Neural cell (in vitro differentiated cells): ENCODE measurements around the gene UTS2. TPM values are rescaled to one million over a fixed set of nuclear protein-coding genes. Genes with fewer than 3 reads are reported as not detected.

Experiments used
- H2AFZ ChIP-seq: fragments of 200-600, 300-800 bp; sonication (generic), shearing (Covaris generic); 2 replicates; pipeline ENCODE4 v1.6.0; 2014; ENCODE audit warnings: low read depth, mild to moderate bottlenecking, antibody characterized with exemption, low read length, moderate library complexity
- H3F3A ChIP-seq: fragments of 200-600 bp; shearing (Covaris generic); 2 replicates; pipeline ENCODE4 v1.6.1; 2016; ENCODE audit warnings: mild to moderate bottlenecking, moderate library complexity, mixed read lengths, antibody characterized with exemption, low read length; ENCODE audit not compliant: insufficient read depth, poor library complexity, severe bottlenecking
- H3K27ac ChIP-seq: fragments of 200-600, 300-800 bp; sonication (generic), shearing (Covaris generic); 2 replicates; pipeline ENCODE4 v1.5.1; 2014; ENCODE audit warnings: mild to moderate bottlenecking, low read length, moderate library complexity
- H3K27me3 ChIP-seq: fragments of 300-800, 200-600 bp; sonication (generic), shearing (Covaris generic); 2 replicates; pipeline ENCODE4 v1.6.0; 2014; ENCODE audit warnings: mild to moderate bottlenecking, low read depth, low read length, moderate library complexity; ENCODE audit not compliant: insufficient read depth
- H3K36me3 ChIP-seq: fragments of 300-800, 200-600 bp; sonication (generic), shearing (Covaris generic); 2 replicates; pipeline ENCODE4 v1.5.1; 2014; ENCODE audit warnings: mild to moderate bottlenecking, antibody characterized with exemption, low read length, moderate library complexity; ENCODE audit not compliant: insufficient read depth
- H3K4me2 ChIP-seq: fragments of 300-800, 200-600 bp; sonication (generic), shearing (Covaris generic); 2 replicates; pipeline ENCODE4 v1.6.0; 2014; ENCODE audit warnings: mild to moderate bottlenecking, low read length
- H3K4me3 ChIP-seq: fragments of 300-800, 200-600 bp; sonication (generic), shearing (Covaris generic); 2 replicates; pipeline ENCODE4 v1.5.1; 2014; ENCODE audit warnings: mild to moderate bottlenecking, low read length, moderate library complexity
- H3K79me2 ChIP-seq: fragments of 200-600 bp; shearing (Covaris generic); replicated peaks from 2 replicates; pipeline ENCODE4 v1.6.0; 2014; ENCODE audit warnings: mild to moderate bottlenecking, low read length, moderate library complexity; ENCODE audit not compliant: insufficient read depth
- H3K9ac ChIP-seq: fragments of 300-800, 200-600 bp; sonication (generic), shearing (Covaris generic); 2 replicates; pipeline ENCODE4 v1.6.1; 2016; ENCODE audit warnings: mild to moderate bottlenecking, low read length, mixed read lengths
- H3K9me2 ChIP-seq: fragments of 200-600 bp; shearing (Covaris generic); 2 replicates; pipeline ENCODE4 v1.6.1; 2016; ENCODE audit warnings: mild to moderate bottlenecking, low read length, mixed read lengths; ENCODE audit not compliant: insufficient read depth
- H3K9me3 ChIP-seq: fragments of 200-600, 300-800 bp; sonication (generic), shearing (Covaris generic); 2 replicates; pipeline ENCODE4 v1.6.1; 2016; ENCODE audit warnings: mild to moderate bottlenecking, mixed run types, low read length, moderate library complexity, mixed read lengths
- H4K20me1 ChIP-seq: fragments of 200-600 bp; shearing (Covaris generic); 2 replicates; pipeline ENCODE4 v1.6.1; 2016; ENCODE audit warnings: mild to moderate bottlenecking, mixed run types; ENCODE audit not compliant: insufficient read depth
- CTCF ChIP-seq: fragments of 450-650 bp; IDR thresholded peaks from 2 replicates; pipeline ENCODE4 v1.5.1; 2014; ENCODE audit warnings: antibody characterized with exemption, mild to moderate bottlenecking, moderate library complexity; ENCODE audit not compliant: poor library complexity, severe bottlenecking
- EP300 ChIP-seq: fragments of 450-650 bp; conservative IDR thresholded peaks from 2 replicates; pipeline ENCODE4 v1.6.1; 2014; ENCODE audit warnings: antibody characterized with exemption, mild to moderate bottlenecking, moderate library complexity; ENCODE audit not compliant: poor library complexity, severe bottlenecking
- EZH2 ChIP-seq: fragments of 200-600, 300-800 bp; shearing (Covaris generic), sonication (generic); IDR thresholded peaks from 2 replicates; pipeline ENCODE4 v1.6.1; 2014; ENCODE audit warnings: antibody characterized with exemption, low read length, borderline replicate concordance, mild to moderate bottlenecking; ENCODE audit not compliant: insufficient read depth, poor library complexity, severe bottlenecking
- MXI1 ChIP-seq: fragments of 450-650 bp; conservative IDR thresholded peaks from 2 replicates; pipeline ENCODE4 v1.6.1; 2014; ENCODE audit warnings: antibody characterized with exemption, mild to moderate bottlenecking; ENCODE audit not compliant: poor library complexity, severe bottlenecking
- POLR2AphosphoS5 ChIP-seq: IDR thresholded peaks from 2 replicates; pipeline ENCODE4 v1.6.1; 2012
- RAD21 ChIP-seq: fragments of 450-650 bp; conservative IDR thresholded peaks from 2 replicates; pipeline ENCODE4 v1.6.1; 2014; ENCODE audit warnings: antibody characterized with exemption, mild to moderate bottlenecking, moderate library complexity
- SMC3 ChIP-seq: fragments of 450-650 bp; conservative IDR thresholded peaks from 2 replicates; pipeline ENCODE4 v1.6.1; 2014; ENCODE audit warnings: antibody characterized with exemption, mild to moderate bottlenecking, moderate library complexity; ENCODE audit not compliant: poor library complexity
- TAF1 ChIP-seq: IDR thresholded peaks from 2 replicates; pipeline ENCODE4 v1.6.1; 2012; ENCODE audit warnings: low read depth
- polyA plus RNA-seq: library from polyadenylated mRNA; depleted of rRNA; stranded (reverse); fragments of >200 nt; gene quantifications from 2 replicates; pipeline ENCODE4 v1.2.3, GENCODE V29; 2014
- TF ChIP-seq, protein P1 (sequence below): IDR thresholded peaks from 2 replicates; pipeline ENCODE4 v1.6.1; 2012; ENCODE audit warnings: borderline replicate concordance

The UTS2 gene
- polyA plus RNA-seq, 1 donor from 2014 or later: 2.4 TPM

DNA sequence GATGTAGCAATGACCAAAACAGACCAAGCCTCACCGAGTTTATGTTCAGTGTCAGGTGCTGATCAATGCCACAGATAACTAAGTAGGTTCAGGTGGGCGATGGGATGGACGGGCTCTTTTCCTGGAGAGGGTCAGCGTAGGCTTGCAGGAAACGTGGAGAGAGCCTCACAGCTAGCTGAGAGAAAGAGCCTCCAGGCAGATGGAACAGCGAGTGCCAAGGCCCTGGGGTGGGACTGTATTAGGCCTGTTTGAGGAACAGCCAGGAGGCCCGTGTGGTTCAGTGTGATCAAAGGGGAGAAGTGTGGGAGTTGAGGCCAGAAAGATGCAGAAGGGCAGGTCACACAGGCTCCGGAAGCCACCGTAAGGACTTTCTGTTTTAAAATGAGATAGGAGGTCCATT, 7.3 kb upstream of the UTS2 start:
- no peaks in the 10 kb centered on the region for H3K27me3 ChIP-seq
- TF ChIP-seq EP300 (no peak), MXI1 (no peak), SMC3 (no peak), RAD21 (no peak), POLR2AphosphoS5 (no peak), TAF1 (no peak), EZH2 (no peak), CTCF (no peak)
- TF ChIP-seq, protein P1, sequence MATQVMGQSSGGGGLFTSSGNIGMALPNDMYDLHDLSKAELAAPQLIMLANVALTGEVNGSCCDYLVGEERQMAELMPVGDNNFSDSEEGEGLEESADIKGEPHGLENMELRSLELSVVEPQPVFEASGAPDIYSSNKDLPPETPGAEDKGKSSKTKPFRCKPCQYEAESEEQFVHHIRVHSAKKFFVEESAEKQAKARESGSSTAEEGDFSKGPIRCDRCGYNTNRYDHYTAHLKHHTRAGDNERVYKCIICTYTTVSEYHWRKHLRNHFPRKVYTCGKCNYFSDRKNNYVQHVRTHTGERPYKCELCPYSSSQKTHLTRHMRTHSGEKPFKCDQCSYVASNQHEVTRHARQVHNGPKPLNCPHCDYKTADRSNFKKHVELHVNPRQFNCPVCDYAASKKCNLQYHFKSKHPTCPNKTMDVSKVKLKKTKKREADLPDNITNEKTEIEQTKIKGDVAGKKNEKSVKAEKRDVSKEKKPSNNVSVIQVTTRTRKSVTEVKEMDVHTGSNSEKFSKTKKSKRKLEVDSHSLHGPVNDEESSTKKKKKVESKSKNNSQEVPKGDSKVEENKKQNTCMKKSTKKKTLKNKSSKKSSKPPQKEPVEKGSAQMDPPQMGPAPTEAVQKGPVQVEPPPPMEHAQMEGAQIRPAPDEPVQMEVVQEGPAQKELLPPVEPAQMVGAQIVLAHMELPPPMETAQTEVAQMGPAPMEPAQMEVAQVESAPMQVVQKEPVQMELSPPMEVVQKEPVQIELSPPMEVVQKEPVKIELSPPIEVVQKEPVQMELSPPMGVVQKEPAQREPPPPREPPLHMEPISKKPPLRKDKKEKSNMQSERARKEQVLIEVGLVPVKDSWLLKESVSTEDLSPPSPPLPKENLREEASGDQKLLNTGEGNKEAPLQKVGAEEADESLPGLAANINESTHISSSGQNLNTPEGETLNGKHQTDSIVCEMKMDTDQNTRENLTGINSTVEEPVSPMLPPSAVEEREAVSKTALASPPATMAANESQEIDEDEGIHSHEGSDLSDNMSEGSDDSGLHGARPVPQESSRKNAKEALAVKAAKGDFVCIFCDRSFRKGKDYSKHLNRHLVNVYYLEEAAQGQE: no peak

GRCh38 chr1:7859406-7859805, 6.5 kb upstream of the UTS2 start:
- no peak overlapping the region for H3K4me3 ChIP-seq
- H3F3A ChIP-seq: no peaks in the 10 kb centered on the region
- H3K9ac ChIP-seq: no peak overlapping the region
- no peak overlapping the region for H3K27ac ChIP-seq
- no peak overlapping the region for H3K4me2 ChIP-seq
- H3K36me3 ChIP-seq: no peaks in the 10 kb centered on the region
- H2AFZ ChIP-seq: no peak overlapping the region
- no peaks in the 10 kb centered on the region for H3K79me2 ChIP-seq
- H3K27me3 ChIP-seq: no peaks in the 10 kb centered on the region
- H4K20me1 ChIP-seq: no peaks in the 10 kb centered on the region
- no peaks in the 10 kb centered on the region for H3K9me2 ChIP-seq
- TF ChIP-seq RAD21 (no peak), CTCF (no peak), TAF1 (no peak), POLR2AphosphoS5 (no peak), SMC3 (no peak), EP300 (no peak), MXI1 (no peak), EZH2 (no peak)
- TF ChIP-seq, protein P1: no peak
- H3K9me3 ChIP-seq: no peaks in the 10 kb centered on the region

More for the DNA sequence above, 7.3 kb upstream of the UTS2 start:
- H4K20me1 ChIP-seq: no peaks in the 10 kb centered on the region
- H3K36me3 ChIP-seq: no peaks in the 10 kb centered on the region
- no peaks in the 10 kb centered on the region for H3F3A ChIP-seq
- no peaks in the 10 kb centered on the region for H3K79me2 ChIP-seq
- no peak overlapping the region for H3K9ac ChIP-seq
- no peaks in the 10 kb centered on the region for H3K9me2 ChIP-seq
- no peaks in the 10 kb centered on the region for H3K9me3 ChIP-seq
- H3K27ac ChIP-seq: no peak overlapping the region
- no peak overlapping the region for H3K4me2 ChIP-seq
- H2AFZ ChIP-seq: no peak overlapping the region
- H3K4me3 ChIP-seq: no peak overlapping the region
